IMR-90 (cell line): ENCODE results near the gene IL17RE.

Experiments
- CTCF ChIP-seq: conservative IDR thresholded peaks from 2 replicates; pipeline ENCODE4 v1.5.1; 2012; ENCODE audit warnings: mild to moderate bottlenecking, low read depth, low read length, improper control_type of control experiment
- RFX5 ChIP-seq: IDR thresholded peaks from 2 replicates; pipeline ENCODE4 v1.8.0; 2012; ENCODE audit warnings: low read depth, mild to moderate bottlenecking, low read length, moderate library complexity

- TF ChIP-seq CTCF (no peak), RFX5 (no peak)
Observed at GRCh38 chr3:9912294-9912935, 9.8 kb downstream of the IL17RE start.
